Caco-2 (cell line): ENCODE measurements around the gene HS3ST3B1. TPM values are rescaled to one million over a fixed set of nuclear protein-coding genes. Genes with fewer than 3 reads are reported as not detected.

Source experiments
- BruUV-seq: library from RNA; stranded (reverse); fragments of 400-500 nt; replicated peaks from 2 replicates; lab custom pipeline; 2021; lab: Mats Ljungman, UMichigan
- CTCF ChIA-PET: fragments of 300-600 bp; sonication (Branson Sonifier 250); formaldehyde crosslinking; loops from one replicate; lab custom pipeline; 2022; ENCODE audit warnings: antibody characterized with exemption; lab: Charles Lee
- POLR2A ChIA-PET: fragments of 300-600 bp; sonication (Branson Sonifier 250); formaldehyde crosslinking; loops from one replicate; lab custom pipeline; 2022; ENCODE audit warnings: antibody characterized with exemption; lab: Charles Lee
- DNase-seq, 2 experiments: peaks; one replicate each; pipeline versions ENCODE4 v3.0.0 to v3.0.0-alpha.2; 2020 to 2022
- H3K27me3 ChIP-seq: replicated peaks from 2 replicates; pipeline ENCODE4 v1.6.0; 2011; ENCODE audit warnings: low read length; ENCODE audit not compliant: control insufficient read depth, insufficient read depth
- H3K36me3 ChIP-seq: 2 replicates; pipeline ENCODE4 v1.5.1; 2011; ENCODE audit warnings: low read length; ENCODE audit not compliant: control insufficient read depth, insufficient read depth
- H3K4me1 ChIP-seq: fragments of 250-450 bp; sonication (Bioruptor Pico); 2 replicates; pipeline ENCODE4 v1.5.1; 2020; ENCODE audit warnings: mild to moderate bottlenecking
- H3K4me3 ChIP-seq: 2 replicates; pipeline ENCODE4 v1.5.1; 2011; ENCODE audit warnings: low read depth, mild to moderate bottlenecking, control low read depth, low read length
- H3K9me3 ChIP-seq: fragments of 250-450 bp; sonication (Bioruptor Pico); 2 replicates; pipeline ENCODE4 v1.5.1; 2020; ENCODE audit warnings: mild to moderate bottlenecking, moderate library complexity
- H3K27ac Mint-ChIP-seq: one replicate; pipeline ENCODE4 v1.8.0; 2022; ENCODE audit warnings: mixed read lengths; ENCODE audit not compliant: unreplicated experiment
- H3K27me3 Mint-ChIP-seq: one replicate; pipeline ENCODE4 v1.8.0; 2022; ENCODE audit warnings: mixed read lengths; ENCODE audit not compliant: insufficient read depth, unreplicated experiment
- H3K36me3 Mint-ChIP-seq: one replicate; pipeline ENCODE4 v1.8.0; 2022; ENCODE audit warnings: mild to moderate bottlenecking, mixed read lengths; ENCODE audit not compliant: insufficient read depth, unreplicated experiment
- H3K4me1 Mint-ChIP-seq: one replicate; pipeline ENCODE4 v1.8.0; 2022; ENCODE audit warnings: low read depth, mixed read lengths; ENCODE audit not compliant: unreplicated experiment
- H3K4me3 Mint-ChIP-seq: one replicate; pipeline ENCODE4 v1.8.0; 2022; ENCODE audit warnings: mild to moderate bottlenecking, moderate library complexity, mixed read lengths; ENCODE audit not compliant: unreplicated experiment
- H3K9me3 Mint-ChIP-seq: one replicate; pipeline ENCODE4 v1.8.0; 2022; ENCODE audit warnings: mixed read lengths; ENCODE audit not compliant: unreplicated experiment
- CTCF ChIP-seq, 2 experiments: fragments of 200-600 bp in 1 of 2; IDR thresholded peaks; 1 replicate in 1 of 2; 2 replicates in 1 of 2; pipeline versions ENCODE4 v1.5.1 to v1.8.0; 2011 to 2022; ENCODE audit warnings: antibody characterized with exemption in 1 of 2, control low read depth in 1 of 2, inconsistent platforms in 1 of 2, low read depth in 1 of 2, low read length in 1 of 2, mild to moderate bottlenecking in 1 of 2, moderate library complexity in 1 of 2; ENCODE audit not compliant: insufficient read depth in 1 of 2, severe bottlenecking in 1 of 2, unreplicated experiment in 1 of 2
- intact Hi-C: fragments of 100-400 bp; cut with micrococcal nuclease; formaldehyde crosslinking; loops from one replicate; pipeline ENCODE4 v1.10.0; 2022; ENCODE audit not compliant: unreplicated experiment
- total RNA-seq: library from RNA; stranded (reverse); gene quantifications from 2 replicates; pipeline ENCODE4 v1.2.3, GENCODE V29; 2022

HS3ST3B1 gene
- total RNA-seq, 1 experiment from 2014 or later = 1.9 TPM

GRCh38 chr17:14269473-14269872, 31.4 kb upstream of the HS3ST3B1 start:
- BruUV-seq = no TSS peak
- intact Hi-C loops = no loop called here
- Mint-ChIP-seq H3K4me1 (no peaks in the 10 kb centered on the region), H3K36me3 (no peaks in the 10 kb centered on the region), H3K27me3 (peaks cover 6% of the 10 kb centered on the region), H3K27ac (no peak overlapping the region), H3K9me3 (no peaks in the 10 kb centered on the region), H3K4me3 (no peak overlapping the region)
- H3K27me3 ChIP-seq = no peaks in the 10 kb centered on the region
- DNase-seq = no peak
- H3K4me1 ChIP-seq = no peaks in the 10 kb centered on the region
- TF ChIP-seq CTCF (IDR thresholded peaks at IDR 0.05; ENCODE audit: insufficient read depth in 1 of 2, low read depth in 1 of 2, low read length in 1 of 2, severe bottlenecking in 1 of 2, unreplicated experiment in 1 of 2) = no peak
- ChIA-PET POLR2A (no interaction called here), CTCF (no interaction called here)
- no peaks in the 10 kb centered on the region for H3K36me3 ChIP-seq
- H3K4me3 ChIP-seq = no peak overlapping the region
- H3K9me3 ChIP-seq = no peaks in the 10 kb centered on the region

GRCh38 chr17:14270508-14270907, 30.4 kb upstream of the HS3ST3B1 start:
- intact Hi-C loops = no loop called here
- H3K4me3 Mint-ChIP-seq = no peak overlapping the region
- no peaks in the 10 kb centered on the region for H3K9me3 ChIP-seq
- ChIA-PET POLR2A (no interaction called here), CTCF (no interaction called here)
- no peaks in the 10 kb centered on the region for H3K36me3 ChIP-seq
- no peaks in the 10 kb centered on the region for H3K27me3 ChIP-seq
- BruUV-seq = no TSS peak
- H3K27me3 Mint-ChIP-seq = peaks cover 6% of the 10 kb centered on the region
- DNase-seq = no peak
- no peak overlapping the region for H3K4me3 ChIP-seq
- TF ChIP-seq CTCF (IDR thresholded peaks at IDR 0.05; ENCODE audit: insufficient read depth in 1 of 2, low read depth in 1 of 2, low read length in 1 of 2, severe bottlenecking in 1 of 2, unreplicated experiment in 1 of 2) = no peak
- no peaks in the 10 kb centered on the region for H3K9me3 Mint-ChIP-seq
- H3K36me3 Mint-ChIP-seq = no peaks in the 10 kb centered on the region
- H3K4me1 ChIP-seq = no peaks in the 10 kb centered on the region
- H3K4me1 Mint-ChIP-seq = no peaks in the 10 kb centered on the region
- H3K27ac Mint-ChIP-seq = no peak overlapping the region

- Mint-ChIP-seq H3K27me3 (no peaks in the 10 kb centered on the region), H3K27ac (no peak overlapping the region), H3K36me3 (no peaks in the 10 kb centered on the region), H3K4me3 (no peak overlapping the region), H3K4me1 (no peaks in the 10 kb centered on the region), H3K9me3 (no peaks in the 10 kb centered on the region)
- ChIA-PET POLR2A (no interaction called here), CTCF (interaction anchor here (0.6 kb wide), 1 partner anchor 228 kb away, joined by 11 read pairs; no protein-coding TSS in a partner anchor)
- no peak for DNase-seq
- no peaks in the 10 kb centered on the region for H3K27me3 ChIP-seq
- no peak for TF ChIP-seq CTCF (IDR thresholded peaks at IDR 0.05; ENCODE audit: insufficient read depth in 1 of 2, low read depth in 1 of 2, low read length in 1 of 2, severe bottlenecking in 1 of 2, unreplicated experiment in 1 of 2)
- H3K9me3 ChIP-seq = no peaks in the 10 kb centered on the region
- no peaks in the 10 kb centered on the region for H3K36me3 ChIP-seq
- no peaks in the 10 kb centered on the region for H3K4me1 ChIP-seq
- no TSS peak for BruUV-seq
- intact Hi-C loops = no loop called here
- no peak overlapping the region for H3K4me3 ChIP-seq
Measured at GRCh38 chr17:14276535-14277250, 24.2 kb upstream of the HS3ST3B1 start.
